ENCODE measurements around the gene PSG3.
"Not testable (repeated sequence)": the region's sequence is repeated elsewhere in the genome, so short reads cannot be mapped to it uniquely, and the experiment has no call there.

PSG3 gene

DNA sequence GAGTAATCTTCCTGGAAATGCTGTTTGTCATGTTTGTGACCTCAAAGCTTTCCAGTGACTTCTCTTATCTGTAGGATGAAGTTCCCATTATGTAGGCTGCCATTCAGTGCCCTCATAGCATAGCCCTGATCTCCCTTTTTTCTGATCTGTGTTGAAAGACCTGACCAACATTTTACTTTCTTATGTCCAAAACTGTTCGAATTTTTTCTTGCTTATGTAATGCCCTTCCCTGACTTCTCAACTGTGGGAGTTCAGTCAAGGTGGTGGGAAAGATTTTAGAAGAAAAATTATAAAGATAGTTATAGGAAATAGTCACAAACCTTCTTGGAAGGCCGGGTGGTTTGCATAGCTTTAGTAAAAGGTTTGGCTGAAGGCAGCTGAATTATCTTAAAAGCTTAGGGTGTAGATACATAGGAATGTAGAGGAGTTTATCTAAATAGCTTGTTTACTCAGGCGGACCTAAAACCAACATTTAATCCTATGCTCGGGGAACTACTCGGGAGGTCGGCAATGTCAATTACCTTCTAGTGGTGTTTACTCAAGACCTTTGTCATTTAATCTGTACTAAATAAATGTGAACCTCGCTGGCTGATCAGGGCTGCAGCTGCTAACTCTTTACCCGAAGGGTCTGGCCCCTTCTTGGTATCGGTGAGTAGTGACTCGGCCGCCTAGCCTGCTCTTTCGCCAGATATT lies 44.3 kb downstream of the PSG3 start:
- Histone ChIP-seq H3K4me1 (ENCODE audit: low read depth, poor library complexity, severe bottlenecking) (no peaks in the 10 kb centered on the region), H3K4me3 (IDR thresholded peaks at IDR 0.05; ENCODE audit: insufficient read depth, low read depth, low read length) (no peak overlapping the region), H3K4me2 (no peak overlapping the region), H4K20me1 (ENCODE audit: insufficient read depth) (no peaks in the 10 kb centered on the region), H2AFZ (ENCODE audit: low read depth) (no peak overlapping the region), H3K36me3 (ENCODE audit: insufficient read depth) (no peaks in the 10 kb centered on the region), H3K9ac (no peak overlapping the region), H3K27ac (no peak overlapping the region), H3K27me3 (ENCODE audit: insufficient read depth, low read depth) (no peaks in the 10 kb centered on the region), H3K79me2 (ENCODE audit: insufficient read depth, low read depth) (no peaks in the 10 kb centered on the region)
- TF ChIP-seq, protein P1, sequence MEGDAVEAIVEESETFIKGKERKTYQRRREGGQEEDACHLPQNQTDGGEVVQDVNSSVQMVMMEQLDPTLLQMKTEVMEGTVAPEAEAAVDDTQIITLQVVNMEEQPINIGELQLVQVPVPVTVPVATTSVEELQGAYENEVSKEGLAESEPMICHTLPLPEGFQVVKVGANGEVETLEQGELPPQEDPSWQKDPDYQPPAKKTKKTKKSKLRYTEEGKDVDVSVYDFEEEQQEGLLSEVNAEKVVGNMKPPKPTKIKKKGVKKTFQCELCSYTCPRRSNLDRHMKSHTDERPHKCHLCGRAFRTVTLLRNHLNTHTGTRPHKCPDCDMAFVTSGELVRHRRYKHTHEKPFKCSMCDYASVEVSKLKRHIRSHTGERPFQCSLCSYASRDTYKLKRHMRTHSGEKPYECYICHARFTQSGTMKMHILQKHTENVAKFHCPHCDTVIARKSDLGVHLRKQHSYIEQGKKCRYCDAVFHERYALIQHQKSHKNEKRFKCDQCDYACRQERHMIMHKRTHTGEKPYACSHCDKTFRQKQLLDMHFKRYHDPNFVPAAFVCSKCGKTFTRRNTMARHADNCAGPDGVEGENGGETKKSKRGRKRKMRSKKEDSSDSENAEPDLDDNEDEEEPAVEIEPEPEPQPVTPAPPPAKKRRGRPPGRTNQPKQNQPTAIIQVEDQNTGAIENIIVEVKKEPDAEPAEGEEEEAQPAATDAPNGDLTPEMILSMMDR (conservative IDR thresholded peaks at IDR 0.05; ENCODE audit: low read depth, low read length): no peak

DNA sequence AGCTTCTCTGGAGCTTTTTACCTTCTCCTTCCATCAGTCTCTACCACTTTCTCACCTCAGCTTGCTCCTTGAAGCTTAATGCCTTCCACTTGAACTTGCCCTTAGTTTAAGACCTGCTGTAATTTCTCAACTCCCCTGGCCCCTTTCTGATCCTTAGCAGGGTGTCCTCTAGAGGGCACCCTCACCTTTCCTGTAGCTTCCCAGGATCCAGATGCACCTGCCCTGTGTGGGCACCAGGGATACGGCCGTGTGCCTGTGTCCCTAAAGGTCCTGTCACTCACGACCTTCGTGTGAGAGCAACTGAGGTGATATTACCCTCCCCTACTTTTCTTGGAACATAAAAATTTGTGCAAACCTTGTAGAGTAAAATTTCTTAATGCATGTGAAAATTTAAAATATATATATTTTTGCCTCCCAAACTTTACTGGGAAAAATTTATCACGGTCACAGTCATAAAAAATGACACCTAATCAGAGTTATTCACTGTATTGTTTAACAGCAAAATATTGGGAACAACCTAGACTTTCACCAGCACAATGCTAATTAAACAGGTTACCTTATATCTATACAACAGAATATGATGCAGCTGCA lies 46.4 kb downstream of the PSG3 start:
- Histone ChIP-seq H3K27me3 (ENCODE audit: insufficient read depth, low read depth) (no peaks in the 10 kb centered on the region), H3K4me1 (ENCODE audit: low read depth, poor library complexity, severe bottlenecking) (no peaks in the 10 kb centered on the region), H3K9ac (no peak overlapping the region), H4K20me1 (ENCODE audit: insufficient read depth) (no peaks in the 10 kb centered on the region), H3K4me2 (no peak overlapping the region), H3K4me3 (IDR thresholded peaks at IDR 0.05; ENCODE audit: insufficient read depth, low read depth, low read length) (no peak overlapping the region), H2AFZ (ENCODE audit: low read depth) (no peak overlapping the region), H3K36me3 (ENCODE audit: insufficient read depth) (no peaks in the 10 kb centered on the region), H3K27ac (no peak overlapping the region), H3K79me2 (ENCODE audit: insufficient read depth, low read depth) (no peaks in the 10 kb centered on the region)
- TF ChIP-seq, protein P1 (conservative IDR thresholded peaks at IDR 0.05; ENCODE audit: low read depth, low read length): peak; percentile 52

DNA sequence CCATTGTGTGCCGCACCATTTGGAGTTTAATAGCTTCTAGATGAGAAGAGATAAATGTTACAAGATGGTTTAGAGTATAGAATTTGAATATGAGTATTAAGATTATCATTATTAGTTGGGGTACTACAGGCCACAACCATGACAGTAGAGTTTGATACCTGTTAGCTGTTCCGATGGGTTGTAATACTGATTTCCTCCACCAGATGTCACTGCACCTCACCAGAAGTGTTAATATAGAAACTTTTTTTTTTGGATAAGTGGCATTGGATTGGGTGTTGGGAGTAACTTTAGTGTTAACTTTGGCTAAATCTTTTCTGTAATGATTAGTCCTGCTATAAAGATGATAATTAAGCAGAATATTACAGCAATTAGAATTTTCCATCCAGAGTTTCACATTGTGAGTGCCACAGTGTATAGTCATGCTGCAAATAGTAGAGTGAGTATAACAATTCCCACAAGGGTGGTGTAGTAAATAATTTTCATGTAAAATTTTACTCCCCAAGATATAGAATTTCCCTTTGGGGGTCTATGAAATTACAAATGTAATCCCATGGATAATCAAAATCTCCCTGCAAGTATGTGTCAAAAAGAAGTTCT lies 56.3 kb downstream of the PSG3 start:
- Histone ChIP-seq H2AFZ (ENCODE audit: low read depth) (no peak overlapping the region), H3K79me2 (ENCODE audit: insufficient read depth, low read depth) (no peaks in the 10 kb centered on the region), H3K4me1 (ENCODE audit: low read depth, poor library complexity, severe bottlenecking) (no peaks in the 10 kb centered on the region), H3K4me3 (IDR thresholded peaks at IDR 0.05; ENCODE audit: insufficient read depth, low read depth, low read length) (no peak overlapping the region), H3K9ac (no peak overlapping the region), H3K36me3 (ENCODE audit: insufficient read depth) (no peaks in the 10 kb centered on the region), H4K20me1 (ENCODE audit: insufficient read depth) (no peaks in the 10 kb centered on the region), H3K4me2 (no peak overlapping the region), H3K27me3 (ENCODE audit: insufficient read depth, low read depth) (no peaks in the 10 kb centered on the region), H3K27ac (no peak overlapping the region)
- TF ChIP-seq, protein P1 (conservative IDR thresholded peaks at IDR 0.05; ENCODE audit: low read depth, low read length): peak; percentile 94

DNA sequence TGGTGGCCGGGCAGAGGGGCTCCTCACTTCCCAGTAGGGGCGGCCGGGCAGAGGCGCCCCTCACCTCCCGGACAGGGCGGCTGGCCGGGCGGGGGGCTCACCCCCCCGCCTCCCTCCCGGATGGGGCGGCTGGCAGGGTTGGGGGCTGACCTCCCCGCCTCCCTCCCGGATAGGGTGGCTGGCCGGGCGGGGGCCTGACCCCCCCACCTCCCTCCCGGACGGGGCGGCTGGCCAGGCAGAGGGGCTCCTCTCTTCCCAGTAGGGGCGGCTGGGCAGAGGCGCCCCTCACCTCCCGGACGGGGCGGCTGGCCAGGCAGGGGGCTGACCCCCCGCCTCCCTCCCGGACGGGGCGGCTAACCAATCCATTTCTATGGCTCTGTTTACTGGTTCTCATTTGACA lies 64.0 kb downstream of the PSG3 start:
- H3K4me2 ChIP-seq; H3K4me3 ChIP-seq (IDR thresholded peaks at IDR 0.05; ENCODE audit: insufficient read depth, low read depth, low read length); H3K79me2 ChIP-seq (ENCODE audit: insufficient read depth, low read depth); H3K27me3 ChIP-seq (ENCODE audit: insufficient read depth, low read depth); H3K27ac ChIP-seq; H3K4me1 ChIP-seq (ENCODE audit: low read depth, poor library complexity, severe bottlenecking); H3K36me3 ChIP-seq (ENCODE audit: insufficient read depth); H3K9ac ChIP-seq; H2AFZ ChIP-seq (ENCODE audit: low read depth); H4K20me1 ChIP-seq (ENCODE audit: insufficient read depth): not testable (repeated sequence)

DNA sequence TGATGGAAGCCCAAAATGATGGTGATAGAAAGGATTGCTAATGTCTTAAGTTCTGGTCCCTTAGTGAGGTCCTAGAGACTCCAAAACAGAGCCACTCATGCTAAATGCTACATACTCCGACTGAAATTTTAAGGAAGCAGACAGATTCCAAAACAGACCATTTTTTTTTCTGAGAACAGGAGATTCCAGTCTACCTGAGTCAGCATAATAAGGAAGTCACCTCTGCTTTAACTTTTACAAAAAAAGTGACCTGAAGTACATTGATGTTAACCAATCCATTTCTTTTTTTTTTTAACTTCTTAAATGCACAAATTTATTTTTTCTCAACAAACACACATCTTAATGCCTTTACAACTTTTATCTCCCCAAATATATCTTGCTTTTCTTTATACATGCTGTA lies 65.7 kb downstream of the PSG3 start:
- H4K20me1 ChIP-seq (ENCODE audit: insufficient read depth); H3K4me2 ChIP-seq; H3K36me3 ChIP-seq (ENCODE audit: insufficient read depth); H3K79me2 ChIP-seq (ENCODE audit: insufficient read depth, low read depth); H3K4me1 ChIP-seq (ENCODE audit: low read depth, poor library complexity, severe bottlenecking); H3K27ac ChIP-seq; H3K27me3 ChIP-seq (ENCODE audit: insufficient read depth, low read depth); H3K9ac ChIP-seq; H3K4me3 ChIP-seq (IDR thresholded peaks at IDR 0.05; ENCODE audit: insufficient read depth, low read depth, low read length); H2AFZ ChIP-seq (ENCODE audit: low read depth): not testable (repeated sequence)
